ENCODE measurements around the gene ZNF316. TPM values are rescaled to one million over a fixed set of nuclear protein-coding genes. Genes with fewer than 3 reads are reported as not detected.

ZNF316 gene
- polyA plus RNA-seq, 6 donors from 2014 or later = 0.97 to 5.7 (median 1.8) TPM

- ATAC-seq (ENCODE audit: low read depth in 2 of 2) = no peak
- DNase-seq = no peak
- peak overlapping the region; percentile 1 to 91 (median 72) for H3K4me3 Mint-ChIP-seq
- H3K27ac Mint-ChIP-seq = no peak overlapping the region
- H3K9me3 Mint-ChIP-seq = no peaks in the 10 kb centered on the region
- no peaks in the 10 kb centered on the region for H3K36me3 Mint-ChIP-seq
- peaks cover 12 to 29% (median 19%) of the 10 kb centered on the region in 3 donors for H3K4me1 Mint-ChIP-seq
- no peaks in the 10 kb centered on the region for H3K27me3 Mint-ChIP-seq
These were observed 23.4 kb upstream of the ZNF316 start for GRCh38 chr7:6613706-6614105.

GRCh38 chr7:6614953-6615722 is 22.0 kb upstream of the ZNF316 start, which contains the start of gene ZNF853:
TSS of gene ZNF853 (plus strand) at chr7:6615610. CDS start at chr7:6616175, 565 bp downstream.
- Mint-ChIP-seq H3K27me3 (no peaks in the 10 kb centered on the region), H3K4me1 (peaks cover 12 to 31% (median 29%) of the 10 kb centered on the region in 3 donors)

GRCh38 chr7:6615723-6616555 is 21.2 kb upstream of the ZNF316 start:
- peaks cover 19 to 37% (median 36%) of the 10 kb centered on the region in 3 donors for H3K4me1 Mint-ChIP-seq
- H3K9me3 Mint-ChIP-seq = no peaks in the 10 kb centered on the region
- H3K4me3 Mint-ChIP-seq = peak overlapping the region; percentile 36 to 88 (median 74)
- no peaks in the 10 kb centered on the region for H3K36me3 Mint-ChIP-seq
- no peak overlapping the region for H3K27ac Mint-ChIP-seq
- no peaks in the 10 kb centered on the region for H3K27me3 Mint-ChIP-seq
- DNase-seq (no peak), ATAC-seq (ENCODE audit: low read depth in 2 of 2) (peak; percentile 24)

More at GRCh38 chr7:6614953-6615722, 22.0 kb upstream of the ZNF316 start, which contains the start of gene ZNF853:
- ATAC-seq (ENCODE audit: low read depth in 2 of 2) (peak; percentile 74 to 79), DNase-seq (peak; percentile 33)
- H3K36me3 Mint-ChIP-seq = no peaks in the 10 kb centered on the region
- H3K9me3 Mint-ChIP-seq = no peaks in the 10 kb centered on the region
- peak within 1 kb of the TSS in 2 of 6 donors; percentile 66 to 86 for H3K27ac Mint-ChIP-seq
- H3K4me3 Mint-ChIP-seq = peak within 1 kb of the TSS; percentile 77 to 93 (median 89)

- peaks cover 24 to 46% (median 41%) of the 10 kb centered on the region in 3 donors for H3K4me1 Mint-ChIP-seq
- peak overlapping the region; percentile 55 to 88 (median 77) for H3K4me3 Mint-ChIP-seq
- H3K27me3 Mint-ChIP-seq = no peaks in the 10 kb centered on the region
- H3K27ac Mint-ChIP-seq = peak overlapping the region in 2 of 6 donors; percentile 76 to 83
- peaks cover 0 to 5% of the 10 kb centered on the region in 2 donors for H3K36me3 Mint-ChIP-seq
- H3K9me3 Mint-ChIP-seq = peaks cover 0 to 2% (median 0%) of the 10 kb centered on the region in 7 donors
- DNase-seq (no peak), ATAC-seq (ENCODE audit: low read depth in 2 of 2) (no peak)
These were observed 20.1 kb upstream of the ZNF316 start for GRCh38 chr7:6616854-6617643.

GRCh38 chr7:6618621-6619020 is 18.5 kb upstream of the ZNF316 start:
- ATAC-seq (ENCODE audit: low read depth in 2 of 2) = no peak
- no peak for DNase-seq
- Mint-ChIP-seq H3K4me1 (peaks cover 24 to 53% (median 43%) of the 10 kb centered on the region in 3 donors), H3K27me3 (no peaks in the 10 kb centered on the region), H3K4me3 (peak overlapping the region in 3 of 8 donors; percentile 16 to 82 (median 78)), H3K9me3 (peaks cover 0 to 2% (median 0%) of the 10 kb centered on the region in 7 donors), H3K27ac (no peak overlapping the region), H3K36me3 (peaks cover 0 to 5% of the 10 kb centered on the region in 2 donors)

- Mint-ChIP-seq H3K36me3 (peaks cover 0 to 5% of the 10 kb centered on the region in 2 donors), H3K27me3 (no peaks in the 10 kb centered on the region), H3K27ac (peak overlapping the region in 3 of 6 donors; percentile 19 to 63 (median 54)), H3K4me3 (no peak overlapping the region), H3K9me3 (peaks cover 0 to 2% (median 0%) of the 10 kb centered on the region in 7 donors), H3K4me1 (peaks cover 27 to 60% (median 47%) of the 10 kb centered on the region in 3 donors)
- DNase-seq (no peak), ATAC-seq (ENCODE audit: low read depth in 2 of 2) (no peak)
These were observed 17.2 kb upstream of the ZNF316 start for GRCh38 chr7:6619961-6620360.

GRCh38 chr7:6621195-6622133 is 15.7 kb upstream of the ZNF316 start:
- H3K4me1 Mint-ChIP-seq = peaks cover 27 to 56% (median 41%) of the 10 kb centered on the region in 3 donors
- peak overlapping the region in 2 of 6 donors; percentile 30 to 75 for H3K27ac Mint-ChIP-seq
- DNase-seq (no peak), ATAC-seq (ENCODE audit: low read depth in 2 of 2) (peak; percentile 35 to 44)
- H3K36me3 Mint-ChIP-seq = peaks cover 0 to 5% of the 10 kb centered on the region in 2 donors
- H3K9me3 Mint-ChIP-seq = peaks cover 0 to 2% (median 0%) of the 10 kb centered on the region in 7 donors
- no peaks in the 10 kb centered on the region for H3K27me3 Mint-ChIP-seq
- peak overlapping the region; percentile 7 to 81 (median 70) for H3K4me3 Mint-ChIP-seq

GRCh38 chr7:6622134-6622710 is 14.9 kb upstream of the ZNF316 start:
- ATAC-seq (ENCODE audit: low read depth in 2 of 2) (no peak), DNase-seq (no peak)
- Mint-ChIP-seq H3K4me3 (no peak overlapping the region), H3K9me3 (peaks cover 0 to 2% (median 0%) of the 10 kb centered on the region in 7 donors), H3K27me3 (no peaks in the 10 kb centered on the region), H3K36me3 (peaks cover 0 to 5% of the 10 kb centered on the region in 2 donors), H3K4me1 (peaks cover 27 to 56% (median 35%) of the 10 kb centered on the region in 3 donors), H3K27ac (no peak overlapping the region)

GRCh38 chr7:6623589-6624245 is 13.4 kb upstream of the ZNF316 start:
- H3K36me3 Mint-ChIP-seq = peaks cover 0 to 5% of the 10 kb centered on the region in 2 donors
- ATAC-seq (ENCODE audit: low read depth in 2 of 2) = peak; percentile 87 to 90
- H3K4me1 Mint-ChIP-seq = peaks cover 27 to 47% (median 28%) of the 10 kb centered on the region in 3 donors
- peak; percentile 42 for DNase-seq
- H3K9me3 Mint-ChIP-seq = peaks cover 0 to 2% (median 0%) of the 10 kb centered on the region in 7 donors
- H3K27me3 Mint-ChIP-seq = no peaks in the 10 kb centered on the region
- H3K27ac Mint-ChIP-seq = peak overlapping the region; percentile 66 to 94 (median 85)
- H3K4me3 Mint-ChIP-seq = peak overlapping the region in 6 of 8 donors; percentile 55 to 84 (median 76)

GRCh38 chr7:6624246-6624611 is 12.9 kb upstream of the ZNF316 start:
- Mint-ChIP-seq H3K27ac (peak overlapping the region; percentile 81 to 95 (median 92)), H3K4me3 (peak overlapping the region; percentile 52 to 85 (median 76)), H3K36me3 (peaks cover 0 to 5% of the 10 kb centered on the region in 2 donors), H3K9me3 (peaks cover 0 to 2% (median 0%) of the 10 kb centered on the region in 7 donors), H3K4me1 (peaks cover 27 to 43% (median 28%) of the 10 kb centered on the region in 3 donors), H3K27me3 (no peaks in the 10 kb centered on the region)
- ATAC-seq (ENCODE audit: low read depth in 2 of 2) (no peak), DNase-seq (no peak)

GRCh38 chr7:6628045-6628444 is 9.1 kb upstream of the ZNF316 start:
- DNase-seq (no peak), ATAC-seq (ENCODE audit: low read depth in 2 of 2) (no peak)
- Mint-ChIP-seq H3K9me3 (no peaks in the 10 kb centered on the region), H3K4me3 (no peak overlapping the region), H3K27ac (no peak overlapping the region), H3K27me3 (no peaks in the 10 kb centered on the region), H3K36me3 (no peaks in the 10 kb centered on the region), H3K4me1 (peaks cover 11 to 17% (median 12%) of the 10 kb centered on the region in 3 donors)

Data from naive B cell (primary cell).